Right lobe of liver (tissue), 4 donors: ENCODE measurements around the gene RARB.
A peak's percentile ranks its signal among the peaks of the same experiment; 100 is the strongest.

ENCODE experiments used
- POLR2A ChIP-seq: fragments of 450-650 bp; IDR thresholded peaks from one replicate; pipeline ENCODE4 v1.6.1; 2017; ENCODE audit warnings: antibody characterized with exemption, mild to moderate bottlenecking
- TF ChIP-seq, protein P1 (sequence below), 4 donors: fragments of 200-600 bp in 3 of 4; fragments of 450-650 bp in 1 of 4; IDR thresholded peaks; one replicate each; pipeline versions ENCODE4 v1.5.1 to v1.8.0; 2016 to 2022; ENCODE audit warnings: antibody characterized with exemption in 4 of 4, mild to moderate bottlenecking in 2 of 4
- donor health status: DM: no; HTN: no; CAD: no.
- donor health status: DM: no; HTN: no; CAD: no.
- donor health status: DM: no; HTN: yes; CAD: no.

DNA sequence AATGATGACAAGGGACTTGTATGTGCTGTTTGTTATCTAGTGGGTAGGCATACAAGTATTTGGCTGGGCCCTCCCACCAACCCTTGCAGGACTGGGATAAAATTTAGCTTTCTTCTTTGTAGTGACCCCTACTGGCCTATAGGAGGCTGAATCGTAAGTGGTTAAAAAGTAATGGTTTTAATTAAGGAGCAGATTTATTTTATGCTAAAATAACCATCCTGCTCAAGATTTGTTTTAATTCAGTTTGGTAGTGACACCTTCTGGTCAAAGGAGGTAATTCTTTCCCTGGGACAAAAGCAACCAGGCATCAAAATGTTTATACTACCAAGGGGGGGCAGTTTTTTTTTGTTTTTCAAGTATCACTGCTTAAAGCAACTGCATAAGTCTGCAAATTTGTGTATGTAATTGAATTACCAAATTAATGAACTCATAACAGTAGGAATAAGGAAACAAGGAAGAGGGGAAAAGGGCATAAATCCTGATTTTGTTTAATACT lies 166.0 kb downstream of the RARB start:
- TF ChIP-seq, protein P1, sequence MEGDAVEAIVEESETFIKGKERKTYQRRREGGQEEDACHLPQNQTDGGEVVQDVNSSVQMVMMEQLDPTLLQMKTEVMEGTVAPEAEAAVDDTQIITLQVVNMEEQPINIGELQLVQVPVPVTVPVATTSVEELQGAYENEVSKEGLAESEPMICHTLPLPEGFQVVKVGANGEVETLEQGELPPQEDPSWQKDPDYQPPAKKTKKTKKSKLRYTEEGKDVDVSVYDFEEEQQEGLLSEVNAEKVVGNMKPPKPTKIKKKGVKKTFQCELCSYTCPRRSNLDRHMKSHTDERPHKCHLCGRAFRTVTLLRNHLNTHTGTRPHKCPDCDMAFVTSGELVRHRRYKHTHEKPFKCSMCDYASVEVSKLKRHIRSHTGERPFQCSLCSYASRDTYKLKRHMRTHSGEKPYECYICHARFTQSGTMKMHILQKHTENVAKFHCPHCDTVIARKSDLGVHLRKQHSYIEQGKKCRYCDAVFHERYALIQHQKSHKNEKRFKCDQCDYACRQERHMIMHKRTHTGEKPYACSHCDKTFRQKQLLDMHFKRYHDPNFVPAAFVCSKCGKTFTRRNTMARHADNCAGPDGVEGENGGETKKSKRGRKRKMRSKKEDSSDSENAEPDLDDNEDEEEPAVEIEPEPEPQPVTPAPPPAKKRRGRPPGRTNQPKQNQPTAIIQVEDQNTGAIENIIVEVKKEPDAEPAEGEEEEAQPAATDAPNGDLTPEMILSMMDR (IDR thresholded peaks at IDR 0.05), result peak; percentile 70 to 84 (median 76)
- no peak for TF ChIP-seq POLR2A
